GM18861 (cell line): ENCODE measurements around the gene ZNF655.

ENCODE experiments used
- ATAC-seq: cut with Tn5 transposase; IDR thresholded peaks from one replicate; pipeline ENCODE4 v1.9.1; 2021; ENCODE audit not compliant: unreplicated experiment

The ZNF655 gene

GRCh38 chr7:99601656-99602310 is 43.3 kb downstream of the ZNF655 start:
- no peak for ATAC-seq

DNA sequence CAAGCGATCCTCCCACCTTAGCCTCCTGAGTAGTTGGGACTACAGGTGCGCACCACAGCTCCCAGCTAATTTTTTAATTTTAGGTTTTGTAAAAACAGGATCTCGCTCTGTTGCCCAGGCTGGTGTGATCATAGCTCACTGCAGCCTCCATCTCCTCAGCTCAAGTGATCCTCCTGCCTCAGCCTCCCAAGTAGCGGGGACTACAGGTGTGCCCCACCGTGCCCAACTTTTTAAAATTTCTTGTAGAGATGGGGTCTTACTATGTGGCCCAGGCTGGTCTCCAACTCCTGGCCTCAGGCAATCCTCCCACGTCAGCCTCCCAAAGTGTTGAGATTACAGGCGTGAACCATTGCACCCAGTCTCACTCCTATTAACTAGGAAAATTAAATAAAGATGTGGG is 47.1 kb downstream of the ZNF655 start:
- ATAC-seq: no peak

- ATAC-seq: no peak
These were observed 48.1 kb downstream of the ZNF655 start for GRCh38 chr7:99606531-99606930.

DNA sequence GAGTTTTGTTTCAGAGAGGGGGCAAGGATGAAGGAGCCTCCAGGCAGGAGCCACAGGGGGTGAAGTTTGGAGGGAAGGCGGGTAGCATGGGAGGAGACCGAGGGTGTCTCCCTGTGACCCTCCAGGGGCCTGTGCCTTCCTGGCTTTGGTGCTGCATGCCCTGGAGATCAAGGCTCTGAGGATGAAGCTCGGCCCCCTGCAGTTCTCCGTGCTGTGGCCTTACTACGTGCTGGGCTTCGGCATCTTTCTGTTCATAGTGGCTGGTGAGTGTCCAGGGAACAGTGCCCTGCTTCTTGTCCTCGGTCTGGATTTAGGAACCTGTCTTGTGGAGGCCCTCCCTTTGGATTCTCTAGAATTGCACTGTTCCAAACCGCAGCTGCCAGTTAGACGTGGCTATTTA is 49.1 kb downstream of the ZNF655 start:
- ATAC-seq: no peak

DNA sequence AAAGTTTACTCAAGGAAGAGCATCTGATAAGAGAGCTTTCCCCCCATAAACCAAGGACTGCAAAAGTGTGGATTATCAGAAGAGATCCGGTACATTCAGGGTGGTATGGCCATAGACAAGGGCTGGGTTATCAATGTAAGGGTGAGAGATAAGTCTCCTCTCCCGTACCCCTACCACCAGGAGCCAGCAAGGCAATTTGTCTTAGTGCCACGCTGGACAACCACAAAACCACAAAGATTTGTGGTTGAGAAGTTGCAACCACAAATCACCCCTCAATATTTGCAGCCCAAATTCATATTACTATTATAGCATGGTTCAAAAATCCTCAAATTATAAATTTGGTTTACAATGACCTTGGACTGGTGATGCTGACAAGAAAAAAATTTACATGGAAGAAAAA is 56.1 kb downstream of the ZNF655 start:
- ATAC-seq: no peak

GRCh38 chr7:99615989-99616358 is 57.5 kb downstream of the ZNF655 start:
- ATAC-seq: no peak

GRCh38 chr7:99616359-99617191 is 58.1 kb downstream of the ZNF655 start, which contains the start of gene ZSCAN25:
ZSCAN25 (plus strand) TSS chr7:99616946; CDS start chr7:99619607, 2,661 bp downstream.
- peak; percentile 82 for ATAC-seq

DNA sequence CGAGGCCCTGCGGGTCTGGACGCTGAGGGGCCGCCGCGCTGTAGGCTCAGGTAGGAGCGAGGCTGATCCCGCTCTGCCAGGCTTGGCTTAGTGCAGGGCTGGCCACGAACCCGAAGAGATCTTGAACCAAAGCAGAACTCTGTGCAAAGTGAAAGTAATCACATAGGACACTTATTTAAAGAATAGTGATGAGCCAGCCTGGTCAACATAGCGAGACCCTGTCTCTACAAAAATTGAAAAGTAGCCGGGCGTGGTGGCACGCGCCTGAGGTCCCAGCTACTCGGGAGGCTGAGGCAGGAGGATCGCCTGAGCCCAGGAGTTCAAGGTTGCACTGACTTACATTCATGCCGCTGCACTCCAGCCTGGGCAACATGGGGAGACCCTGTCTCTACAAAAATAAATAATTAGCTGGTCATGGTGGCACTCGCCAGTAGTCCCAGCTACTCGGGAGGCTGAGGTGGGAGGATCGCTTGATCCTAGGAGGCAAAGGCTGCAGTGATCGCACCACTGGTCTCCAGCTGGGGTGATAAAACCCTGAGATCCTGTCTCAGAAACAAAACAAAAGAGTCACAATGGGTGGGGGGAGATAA is 58.8 kb downstream of the ZNF655 start:
- peak; percentile 28 for ATAC-seq

DNA sequence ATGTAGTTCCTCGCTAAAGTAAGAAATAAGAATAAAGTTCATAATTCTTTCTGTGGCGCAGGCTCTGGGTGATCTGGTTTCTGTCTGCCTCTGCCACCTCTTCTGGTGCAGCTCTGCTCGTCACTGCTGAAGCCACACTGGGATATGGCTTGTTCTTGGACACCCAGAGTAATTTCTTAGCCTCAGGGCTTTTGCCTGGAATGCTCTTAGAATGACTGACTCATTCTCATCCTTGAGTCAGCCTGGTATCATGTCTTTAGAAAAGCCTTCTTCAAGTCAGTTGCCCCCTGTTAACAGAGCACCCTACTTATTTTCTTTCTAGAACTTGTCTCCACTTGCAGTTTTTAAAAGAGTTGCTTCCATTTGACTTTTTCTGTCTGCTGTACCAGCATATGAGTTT is 60.3 kb downstream of the ZNF655 start:
- ATAC-seq: no peak

GRCh38 chr7:99619571-99620130 is 61.2 kb downstream of the ZNF655 start:
- no peak for ATAC-seq

- ATAC-seq: no peak
These were observed 62.8 kb downstream of the ZNF655 start for GRCh38 chr7:99621271-99621670.

- ATAC-seq: no peak
These were observed 64.2 kb downstream of the ZNF655 start for GRCh38 chr7:99622596-99622995.

DNA sequence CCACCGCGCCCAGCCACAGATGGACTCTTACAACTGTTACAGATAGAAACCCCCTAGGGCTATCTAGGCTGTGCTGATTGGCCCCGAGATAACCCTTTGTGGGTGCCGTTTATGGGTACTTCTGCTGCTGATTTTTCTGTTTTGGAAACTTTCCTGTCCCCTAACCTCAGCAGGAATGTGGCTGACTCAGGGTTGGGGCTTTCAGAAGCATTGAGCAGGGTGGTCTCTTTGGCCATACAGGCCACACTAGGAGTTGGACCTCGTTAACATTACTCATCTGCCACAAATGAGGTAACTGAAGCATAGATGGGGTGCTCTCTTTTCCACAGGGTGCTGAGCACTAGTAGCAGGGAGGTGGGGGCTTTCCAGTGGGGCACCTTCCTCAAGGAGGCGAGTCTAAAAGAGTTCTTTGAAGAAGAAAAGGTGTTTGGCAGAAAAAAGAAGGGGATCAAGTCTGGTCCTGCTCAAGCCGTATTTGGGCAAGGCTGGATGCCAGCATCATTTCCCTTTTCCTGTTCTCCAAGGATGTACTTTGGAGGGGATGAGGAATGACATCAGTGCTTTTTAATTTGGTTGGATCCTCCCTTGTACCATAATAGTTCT is 64.8 kb downstream of the ZNF655 start:
- ATAC-seq: no peak

DNA sequence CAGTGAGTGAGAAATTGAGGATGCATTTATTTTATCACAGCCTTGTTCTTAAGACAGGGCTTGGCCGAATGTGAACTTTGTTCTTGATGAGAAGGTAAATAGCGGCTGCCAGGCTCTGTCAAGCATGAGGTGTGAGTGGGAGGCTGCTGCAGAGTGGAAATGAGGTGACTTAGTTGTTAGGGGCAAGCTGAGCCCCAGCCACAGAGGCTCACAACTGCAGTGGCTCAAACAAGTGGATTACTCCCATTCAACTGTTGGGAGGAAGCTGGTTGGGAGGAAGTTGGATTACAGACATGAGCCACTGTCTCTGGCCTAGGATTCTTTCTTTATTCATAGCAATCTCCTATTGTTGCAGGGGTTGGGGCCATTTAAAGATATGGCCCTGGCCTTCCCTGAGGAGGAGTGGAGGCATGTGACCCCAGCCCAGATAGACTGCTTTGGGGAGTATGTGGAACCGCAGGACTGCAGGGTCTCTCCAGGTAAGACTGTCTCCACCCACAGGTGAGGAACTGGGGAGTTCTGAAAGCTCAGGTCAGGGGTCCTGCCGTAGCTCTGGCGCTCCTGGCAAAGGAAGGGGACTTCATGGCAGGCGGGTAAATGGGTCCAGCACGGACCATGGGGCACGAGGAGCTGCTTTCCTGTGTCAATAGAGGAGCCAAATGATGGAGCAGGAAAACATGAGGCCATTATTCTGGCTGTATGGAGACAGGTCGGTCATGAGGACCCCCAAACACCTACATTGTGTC is 65.4 kb downstream of the ZNF655 start:
- ATAC-seq: no peak

DNA sequence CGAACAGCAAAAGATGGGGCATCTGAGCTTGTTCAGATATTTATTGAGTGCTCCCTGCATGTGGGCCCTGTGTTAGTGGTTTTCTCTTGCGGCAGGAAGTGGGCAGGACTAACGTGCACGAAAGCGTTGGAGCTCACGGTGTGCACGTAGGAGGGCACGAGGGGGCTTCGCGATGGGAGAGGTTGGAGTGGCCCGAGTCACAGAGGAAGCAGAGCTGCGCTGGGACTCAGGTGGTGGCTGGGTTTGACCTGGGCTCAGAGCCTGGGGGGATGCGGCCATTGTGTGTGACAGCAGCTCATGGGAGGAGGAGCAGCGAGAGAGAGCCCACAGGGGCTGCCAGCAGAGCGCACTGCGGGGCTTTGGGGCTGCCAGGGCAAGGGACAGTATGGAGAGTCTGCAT is 66.0 kb downstream of the ZNF655 start:
- ATAC-seq: no peak

DNA sequence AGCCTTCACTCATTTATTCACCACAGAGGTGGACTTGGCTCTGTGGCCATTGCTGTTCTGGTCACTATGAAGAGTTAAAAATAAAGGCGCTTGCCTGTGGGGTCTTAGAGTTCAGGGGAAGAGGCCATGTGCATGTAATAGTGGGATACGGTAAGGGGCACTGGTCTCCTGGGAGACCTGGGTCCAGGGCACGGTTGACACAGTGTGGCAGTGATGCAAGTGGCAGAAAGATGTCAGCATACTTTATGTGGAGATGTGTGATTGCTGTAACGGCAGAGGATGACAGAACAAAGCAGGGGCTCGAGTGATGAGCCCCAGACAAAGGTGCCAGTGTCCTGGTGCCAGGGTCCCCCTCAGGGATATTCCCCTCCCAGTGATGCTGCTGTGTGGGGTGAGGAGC is 66.9 kb downstream of the ZNF655 start:
- ATAC-seq: no peak

GRCh38 chr7:99625961-99626360 is 67.5 kb downstream of the ZNF655 start:
- no peak for ATAC-seq
